ENCODE measurements around the gene SURF2.

Gene SURF2

GRCh38 chr9:133403766-133404453, 47.6 kb downstream of the SURF2 start:
- DNase-seq, result peak in 3 of 4 experiments; percentile 23 to 60 (median 34)

- no peak for DNase-seq
Measured at GRCh38 chr9:133404454-133405002, 48.2 kb downstream of the SURF2 start.

- no peak for DNase-seq
Measured at GRCh38 chr9:133405508-133406438, 49.4 kb downstream of the SURF2 start.

- DNase-seq, result peak; percentile 82 to 90 (median 86)
Measured at GRCh38 chr9:133406480-133407307, 50.3 kb downstream of the SURF2 start.

GRCh38 chr9:133408042-133408441, 51.7 kb downstream of the SURF2 start:
- DNase-seq, result no peak
